Heart left ventricle (tissue), 16 donors: ENCODE measurements around the gene LEFTY2. TPM values are rescaled to one million over a fixed set of nuclear protein-coding genes. Genes with fewer than 3 reads are reported as not detected.

ENCODE experiments used
- ATAC-seq, 4 donors: fragments of 200-7000 bp; cut with Tn5 transposase; one replicate each; pipeline ENCODE4 v1.9.1; 2020 to 2022; ENCODE audit warnings: moderate library complexity in 4 of 4, mild to moderate bottlenecking in 3 of 4, moderate number of reproducible peaks in 1 of 4
- DNase-seq, 5 donors: peaks; one replicate each; pipeline ENCODE4 v3.0.0-alpha.2; 2020
- H3K27ac ChIP-seq, 12 donors: fragments of 200-600 bp; sonication (generic) in 4 of 12; one replicate each; pipeline versions ENCODE4 v1.5.0 to v1.8.0; 2016 to 2022; ENCODE audit warnings: mild to moderate bottlenecking in 2 of 12
- H3K27me3 ChIP-seq, 9 donors: fragments of 200-600 bp; sonication (generic) in 2 of 9; one replicate each; pipeline versions ENCODE4 v1.5.1 to v1.8.0; 2016 to 2022; ENCODE audit warnings: mild to moderate bottlenecking in 3 of 9
- H3K36me3 ChIP-seq, 9 donors: fragments of 200-600 bp; sonication (generic) in 2 of 9; one replicate each; pipeline versions ENCODE4 v1.5.0 to v1.8.0; 2018 to 2022; ENCODE audit warnings: mild to moderate bottlenecking in 2 of 9
- H3K4me1 ChIP-seq, 12 donors: fragments of 200-600 bp; sonication (generic) in 4 of 12; one replicate each; pipeline versions ENCODE4 v1.5.0 to v1.8.0; 2016 to 2022; ENCODE audit warnings: mild to moderate bottlenecking in 3 of 12
- H3K4me3 ChIP-seq, 12 donors: fragments of 200-600 bp; sonication (generic) in 4 of 12; one replicate each; pipeline versions ENCODE4 v1.5.0 to v1.8.0; 2017 to 2022; ENCODE audit warnings: mild to moderate bottlenecking in 9 of 12, moderate library complexity in 4 of 12
- H3K9me3 ChIP-seq, 12 donors: fragments of 200-600 bp; sonication (generic) in 4 of 12; one replicate each; pipeline versions ENCODE4 v1.5.0 to v1.8.0; 2016 to 2022; ENCODE audit warnings: mild to moderate bottlenecking in 1 of 12
- CTCF ChIP-seq, 12 donors: fragments of 200-600 bp; sonication (generic) in 4 of 12; IDR thresholded peaks; one replicate each; pipeline versions ENCODE4 v1.5.0 to v1.8.0; 2018 to 2022; ENCODE audit warnings: antibody characterized with exemption in 12 of 12, mild to moderate bottlenecking in 5 of 12
- POLR2A ChIP-seq, 2 donors: fragments of 450-650 bp; IDR thresholded peaks; one replicate each; pipeline ENCODE4 v1.6.1; 2017; ENCODE audit warnings: antibody characterized with exemption in 2 of 2, mild to moderate bottlenecking in 2 of 2, moderate library complexity in 2 of 2
- WGBS, 4 donors: extraction: QIAGEN DNeasy Blood & Tissue Kit in 2 of 4; methylation state at CpG; one replicate each; pipeline versions ENCODE4 v1.1.5 to v1.1.7; 2013 to 2018; 5-methylcytosine and 5-hydroxymethylcytosine counted together
- intact Hi-C, 10 donors: fragments of 100-400 bp; cut with DNase I; formaldehyde crosslinking; loops; one replicate each; pipeline versions ENCODE4 v1.11.1 to v1.14.2; 2022
- polyA plus RNA-seq, 2 donors: library from polyadenylated mRNA; stranded (reverse); fragments of 200-250 nt; gene quantifications; one replicate each; pipeline ENCODE4 v1.2.3, GENCODE V29; 2013
- total RNA-seq, 9 donors: library from RNA; depleted of rRNA in 2 of 9; stranded (reverse); fragments of >200 nt in 2 of 9; fragmentation: NEBNext Ultra II Directional in 3 of 9; extraction: Animal tissue kit (Norgen Biotek cat#: 25700) in 3 of 9; gene quantifications; one replicate each; pipeline versions ENCODE4 v1.1.0 to v1.2.4, GENCODE V29; 2016 to 2023
- donor health status: ischemic (EF 13 %, LVEDD 7.1; RV severe dilation, severe dysfunction).
- donor health status: healthy with polysubstance abuse.
- donor health status: DM: no; HTN: yes; CAD: no.
- donor health status: DM: no; HTN: no; CAD: no.
- donor health status: ischemic (EF 25% LVEDD 6.9; RV normal size, moderate dysfunction).
- donor health status: ischemic (EF 25% LVEDD 5.7; RV mildly dilated, moderate dysfunction).
- donor health status: healthy.
- donor health status: DM: yes; HTN: yes; CAD: no.
- donor health status: ischemic (EF 35%, LVEDD 5.7; RV mildly dilated, moderate dysfunction).
- donor health status: nonischemic (EF 11% LVEDD 7.7; RV severe dilation, severe dysfunction).
- donor health status: DM: yes; HTN: yes; CAD: no.
- donor health status: PGD.
- donor health status: ischemic (EF 29% LVEDD 5.4; RV normal size, mild dysfunction).
- donor health status: nonischemic (EF 23%, LVEDD 6.1; RV moderate dilation, normal function).

LEFTY2 gene
- total and polyA plus RNA-seq, 11 donors = 0.11 to 1.8 (median 0.29) TPM; not detected in 1

- no peak overlapping the region for H3K4me3 ChIP-seq
- no peak for TF ChIP-seq POLR2A (IDR thresholded peaks at IDR 0.05)
- no peak for TF ChIP-seq CTCF (IDR thresholded peaks at IDR 0.05)
- no peaks in the 10 kb centered on the region for H3K27me3 ChIP-seq
- DNase-seq = no peak
- H3K9me3 ChIP-seq = no peaks in the 10 kb centered on the region
- peaks cover 0 to 12% (median 0%) of the 10 kb centered on the region in 12 donors for H3K4me1 ChIP-seq
- 51 to 63% (median 55%) methylated on average over 4 of the region's 4 CpGs for WGBS, 4 donors
- H3K36me3 ChIP-seq = no peaks in the 10 kb centered on the region
- intact Hi-C loops = no loop called here
- H3K27ac ChIP-seq = no peak overlapping the region
- ATAC-seq = no peak
Measured at GRCh38 chr1:225899044-225899925, 41.7 kb downstream of the LEFTY2 start.

- DNase-seq (no peak), ATAC-seq (no peak)
- Histone ChIP-seq H3K36me3 (no peaks in the 10 kb centered on the region), H3K4me1 (peaks cover 0 to 12% (median 0%) of the 10 kb centered on the region in 12 donors), H3K27ac (peak overlapping the region in 1 of 12 donors; percentile 27), H3K27me3 (no peaks in the 10 kb centered on the region), H3K4me3 (no peak overlapping the region), H3K9me3 (no peaks in the 10 kb centered on the region)
- TF ChIP-seq POLR2A (IDR thresholded peaks at IDR 0.05) (no peak), CTCF (IDR thresholded peaks at IDR 0.05) (no peak)
- 93 to 96% (median 94%) methylated on average over 18 to 19 of the region's 19 CpGs for WGBS, 4 donors
- intact Hi-C loops = no loop called here
Measured at GRCh38 chr1:225897595-225898514, 43.2 kb downstream of the LEFTY2 start.

- H3K27me3 ChIP-seq = no peaks in the 10 kb centered on the region
- H3K4me3 ChIP-seq = no peak overlapping the region
- TF ChIP-seq POLR2A (IDR thresholded peaks at IDR 0.05) (no peak), CTCF (IDR thresholded peaks at IDR 0.05) (no peak)
- no peaks in the 10 kb centered on the region for H3K9me3 ChIP-seq
- H3K36me3 ChIP-seq = no peaks in the 10 kb centered on the region
- DNase-seq (no peak), ATAC-seq (peak in 2 of 4 donors; percentile 18 to 33)
- 63 to 75% (median 70%) methylated on average over 7 of the region's 7 CpGs for WGBS, 4 donors
- peak overlapping the region in 1 of 12 donors; percentile 27 for H3K27ac ChIP-seq
- intact Hi-C loops = no loop called here
- H3K4me1 ChIP-seq = peaks cover 0 to 12% (median 0%) of the 10 kb centered on the region in 12 donors
Measured at GRCh38 chr1:225896937-225897549, 44.0 kb downstream of the LEFTY2 start.
